ENCODE results near the gene ALS2CL. TPM values are rescaled to one million over a fixed set of nuclear protein-coding genes. Genes with fewer than 3 reads are reported as not detected.

ALS2CL gene
- total RNA-seq, 1 experiment from 2014 or later, result 16.4 TPM

DNA sequence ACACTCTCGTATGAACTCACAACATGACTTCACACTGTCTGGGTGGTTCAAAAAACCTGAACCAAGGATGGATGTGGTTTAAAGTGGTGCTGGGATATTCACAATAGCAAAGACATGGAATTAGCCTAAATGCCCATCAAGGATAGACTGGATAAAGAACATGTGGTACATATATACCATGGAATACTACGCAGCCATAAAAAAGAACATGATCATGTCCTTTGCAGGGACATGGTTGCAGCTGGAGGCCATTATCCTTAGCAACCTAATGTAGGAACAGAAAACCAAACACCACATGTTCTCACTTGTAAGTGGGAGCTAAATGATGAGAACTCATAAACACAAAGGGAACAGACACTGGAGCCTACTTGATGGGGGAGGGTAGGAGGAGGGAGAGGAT is 27.5 kb upstream of the ALS2CL start:
- Histone ChIP-seq H2AFZ (ENCODE audit: low read depth, low read length, poor library complexity, severe bottlenecking) (no peak overlapping the region), H3K9ac (ENCODE audit: low read length) (no peak overlapping the region), H3K27ac (ENCODE audit: low read depth, low read length) (no peak overlapping the region), H3K4me3 (replicated peaks in 1 of 2; ENCODE audit: low read depth in 1 of 2, low read length in 2 of 2) (no peak overlapping the region), H3K4me1 (ENCODE audit: control insufficient read depth in 1 of 2, insufficient read depth in 2 of 2, low read length in 2 of 2) (no peaks in the 10 kb centered on the region), H3K4me2 (ENCODE audit: low read length) (no peak overlapping the region), H3K27me3 (ENCODE audit: insufficient read depth, low read length) (no peaks in the 10 kb centered on the region), H4K20me1 (ENCODE audit: insufficient read depth) (no peaks in the 10 kb centered on the region), H3K9me3 (ENCODE audit: control insufficient read depth in 1 of 2, insufficient read depth in 1 of 2, low read depth in 1 of 2, low read length in 2 of 2) (no peaks in the 10 kb centered on the region), H3K79me2 (ENCODE audit: insufficient read depth, low read length) (no peaks in the 10 kb centered on the region), H3K36me3 (ENCODE audit: control insufficient read depth in 1 of 2, insufficient read depth in 2 of 2, low read length in 2 of 2) (no peaks in the 10 kb centered on the region), H3K9me2 (ENCODE audit: insufficient read depth) (no peaks in the 10 kb centered on the region)
- ChIA-PET RAD21 (ENCODE audit: low non-redundant PET in 1 of 2, low total read pairs in 2 of 2, uncharacterized antibody in 2 of 2, unreplicated experiment in 2 of 2) (no interaction called here), CTCF (interaction anchor here (1.1 kb wide), 1 partner anchor 9 kb away, joined by 4 read pairs; no protein-coding TSS in a partner anchor), POLR2A (no interaction called here)
- no peak for ATAC-seq
- no TSS peak for BruUV-seq (replicated peaks)
- intact Hi-C loops (cut with micrococcal nuclease), result no loop called here
- TF ChIP-seq, protein P1, sequence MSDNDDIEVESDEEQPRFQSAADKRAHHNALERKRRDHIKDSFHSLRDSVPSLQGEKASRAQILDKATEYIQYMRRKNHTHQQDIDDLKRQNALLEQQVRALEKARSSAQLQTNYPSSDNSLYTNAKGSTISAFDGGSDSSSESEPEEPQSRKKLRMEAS (IDR thresholded peaks at IDR 0.05), result no peak
- TF ChIP-seq EZH2phosphoT487 (IDR thresholded peaks at IDR 0.05; ENCODE audit: borderline replicate concordance), result no peak
- no peak for TF ChIP-seq TCF7L2 (IDR thresholded peaks at IDR 0.05; ENCODE audit: borderline replicate concordance, extremely low read depth, insufficient read depth, insufficient read length)
- TF ChIP-seq JUND (IDR thresholded peaks at IDR 0.05), result no peak
- TF ChIP-seq, protein P2, sequence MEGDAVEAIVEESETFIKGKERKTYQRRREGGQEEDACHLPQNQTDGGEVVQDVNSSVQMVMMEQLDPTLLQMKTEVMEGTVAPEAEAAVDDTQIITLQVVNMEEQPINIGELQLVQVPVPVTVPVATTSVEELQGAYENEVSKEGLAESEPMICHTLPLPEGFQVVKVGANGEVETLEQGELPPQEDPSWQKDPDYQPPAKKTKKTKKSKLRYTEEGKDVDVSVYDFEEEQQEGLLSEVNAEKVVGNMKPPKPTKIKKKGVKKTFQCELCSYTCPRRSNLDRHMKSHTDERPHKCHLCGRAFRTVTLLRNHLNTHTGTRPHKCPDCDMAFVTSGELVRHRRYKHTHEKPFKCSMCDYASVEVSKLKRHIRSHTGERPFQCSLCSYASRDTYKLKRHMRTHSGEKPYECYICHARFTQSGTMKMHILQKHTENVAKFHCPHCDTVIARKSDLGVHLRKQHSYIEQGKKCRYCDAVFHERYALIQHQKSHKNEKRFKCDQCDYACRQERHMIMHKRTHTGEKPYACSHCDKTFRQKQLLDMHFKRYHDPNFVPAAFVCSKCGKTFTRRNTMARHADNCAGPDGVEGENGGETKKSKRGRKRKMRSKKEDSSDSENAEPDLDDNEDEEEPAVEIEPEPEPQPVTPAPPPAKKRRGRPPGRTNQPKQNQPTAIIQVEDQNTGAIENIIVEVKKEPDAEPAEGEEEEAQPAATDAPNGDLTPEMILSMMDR (IDR thresholded peaks at IDR 0.05 in 2 of 3, conservative IDR thresholded peaks at IDR 0.05 in 1 of 3; ENCODE audit: borderline replicate concordance in 1 of 3, insufficient read depth in 1 of 3, low read depth in 2 of 3, low read length in 2 of 3), result no peak
- TF ChIP-seq RAD21 (IDR thresholded peaks at IDR 0.05; ENCODE audit: low read depth), result no peak
- TF ChIP-seq CEBPB (IDR thresholded peaks at IDR 0.05; ENCODE audit: low read depth), result no peak
- no peak for TF ChIP-seq ELF1 (IDR thresholded peaks at IDR 0.05; ENCODE audit: borderline replicate concordance, low read depth)
- no peak for TF ChIP-seq EZH2 (IDR thresholded peaks at IDR 0.05)
- no peak for TF ChIP-seq ZNF274 (IDR thresholded peaks at IDR 0.05; ENCODE audit: low read depth, low read length)
- DNase-seq (ENCODE audit: low read depth, low spot score), result no peak

Data from HCT116 (cell line).